Heart right ventricle (tissue), 16 donors: Measurements from ENCODE around the gene CIBAR2. TPM values are rescaled to one million over a fixed set of nuclear protein-coding genes. Genes with fewer than 3 reads are reported as not detected.

Experiments
- ATAC-seq, 8 donors: fragments of 200-7000 bp; cut with Tn5 transposase; one replicate each; pipeline ENCODE4 v1.9.1; 2020; ENCODE audit warnings: mild to moderate bottlenecking in 8 of 8, moderate library complexity in 8 of 8, moderate number of reproducible peaks in 1 of 8
- DNase-seq, 2 donors: peaks; one replicate each; pipeline ENCODE4 v3.0.0-alpha.2; 2020
- H3K27ac ChIP-seq, 10 donors: fragments of 200-600 bp; sonication (generic) in 2 of 10; one replicate each; pipeline versions ENCODE4 v1.5.0 to v1.8.0; 2020 to 2022; ENCODE audit warnings: mild to moderate bottlenecking in 3 of 10
- H3K27me3 ChIP-seq, 7 donors: fragments of 200-600 bp; one replicate each; pipeline ENCODE4 v1.8.0; 2021 to 2022; ENCODE audit warnings: mild to moderate bottlenecking in 2 of 7
- H3K36me3 ChIP-seq, 9 donors: fragments of 200-600 bp; sonication (generic) in 1 of 9; one replicate each; pipeline versions ENCODE4 v1.5.0 to v1.8.0; 2020 to 2022; ENCODE audit warnings: mild to moderate bottlenecking in 2 of 9
- H3K4me1 ChIP-seq, 9 donors: fragments of 200-600 bp; sonication (generic) in 1 of 9; one replicate each; pipeline versions ENCODE4 v1.5.0 to v1.8.0; 2020 to 2022; ENCODE audit warnings: mild to moderate bottlenecking in 4 of 9
- H3K4me3 ChIP-seq, 10 donors: fragments of 200-600 bp; sonication (generic) in 2 of 10; one replicate each; pipeline versions ENCODE4 v1.5.0 to v1.8.0; 2020 to 2022; ENCODE audit warnings: mild to moderate bottlenecking in 7 of 10, moderate library complexity in 2 of 10
- H3K9me3 ChIP-seq, 11 donors: fragments of 200-600 bp in 10 of 11; sonication (generic) in 2 of 11; one replicate each; pipeline versions ENCODE4 v1.5.0 to v1.8.0; 2013 to 2022; ENCODE audit warnings: mild to moderate bottlenecking in 2 of 11, control low read depth in 1 of 11, moderate library complexity in 1 of 11
- CTCF ChIP-seq, 9 donors: fragments of 200-600 bp; sonication (generic) in 2 of 9; IDR thresholded peaks; one replicate each; pipeline versions ENCODE4 v1.5.0 to v1.8.0; 2021 to 2022; ENCODE audit warnings: antibody characterized with exemption in 9 of 9, mild to moderate bottlenecking in 5 of 9, moderate library complexity in 1 of 9
- WGBS, 2 donors: extraction: QIAGEN DNeasy Blood & Tissue Kit; methylation state at CpG; one replicate each; pipeline ENCODE4 v1.1.7; 2013; ENCODE audit warnings: inconsistent platforms in 1 of 2; 5-methylcytosine and 5-hydroxymethylcytosine counted together
- intact Hi-C, 10 donors: fragments of 100-400 bp; cut with DNase I; formaldehyde crosslinking; loops; one replicate each; pipeline versions ENCODE4 v1.11.1 to v1.14.2; 2022
- polyA plus RNA-seq, 2 donors: library from polyadenylated mRNA; stranded (reverse); fragments of 200-250 nt; gene quantifications; one replicate each; pipeline ENCODE4 v1.2.3, GENCODE V29; 2013
- total RNA-seq, 10 donors: library from RNA; stranded (reverse); fragmentation: NEBNext Ultra II Directional in 3 of 10; extraction: Animal tissue kit (Norgen Biotek cat#: 25700) in 3 of 10; gene quantifications; one replicate each; pipeline versions ENCODE4 v1.2.1 to v1.2.4, GENCODE V29; 2021 to 2023
- donor health status: Arrhythmogenic right ventricular cardiomyopathy.
- donor health status: ischemic (EF 13 %, LVEDD 7.1; RV severe dilation, severe dysfunction).
- donor health status: healthy with polysubstance abuse.
- donor health status: DM: no; HTN: yes; CAD: no.
- donor health status: DM: no; HTN: no; CAD: no.
- donor health status: ischemic (EF 25% LVEDD 6.9; RV normal size, moderate dysfunction).
- donor health status: ischemic (EF 25% LVEDD 5.7; RV mildly dilated, moderate dysfunction).
- donor health status: healthy.
- donor health status: DM: yes; HTN: yes; CAD: no.
- donor health status: Ischemic cardiomyopathy.
- donor health status: ischemic (EF 35%, LVEDD 5.7; RV mildly dilated, moderate dysfunction).
- donor health status: nonischemic (EF 11% LVEDD 7.7; RV severe dilation, severe dysfunction).
- donor health status: DM: yes; HTN: yes; CAD: no.
- donor health status: PGD.
- donor health status: ischemic (EF 29% LVEDD 5.4; RV normal size, mild dysfunction).
- donor health status: nonischemic (EF 23%, LVEDD 6.1; RV moderate dilation, normal function).

Gene CIBAR2
- total and polyA plus RNA-seq, 12 donors, result not detected

GRCh38 chr16:85079785-85080570, 32.3 kb downstream of the CIBAR2 start:
- Histone ChIP-seq H3K27me3 (no peaks in the 10 kb centered on the region), H3K27ac (no peak overlapping the region), H3K4me1 (peaks cover 0 to 10% (median 0%) of the 10 kb centered on the region in 9 donors), H3K9me3 (no peaks in the 10 kb centered on the region), H3K4me3 (no peak overlapping the region), H3K36me3 (peaks cover 0 to 67% (median 10%) of the 10 kb centered on the region in 9 donors)
- intact Hi-C loops, result loop anchor here in 6 of 10 donors (5.0 to 10.0 kb wide), 5 partner anchors 48 to 325 kb away; partner anchors contain the start of gene ZDHHC7 (in 2 of the 6)
- 88% methylated on average over 22 of the region's 22 CpGs for WGBS, 2 donors
- DNase-seq (no peak), ATAC-seq (no peak)
- no peak for TF ChIP-seq CTCF (IDR thresholded peaks at IDR 0.05)

- Histone ChIP-seq H3K27ac (no peak overlapping the region), H3K4me3 (no peak overlapping the region), H3K9me3 (no peaks in the 10 kb centered on the region), H3K4me1 (peaks cover 0 to 10% (median 0%) of the 10 kb centered on the region in 9 donors), H3K36me3 (peaks cover 0 to 77% (median 10%) of the 10 kb centered on the region in 9 donors), H3K27me3 (no peaks in the 10 kb centered on the region)
- intact Hi-C loops, result no loop called here
- no peak for TF ChIP-seq CTCF (IDR thresholded peaks at IDR 0.05)
- ATAC-seq (no peak), DNase-seq (no peak)
- 98% methylated on average over 10 of the region's 10 CpGs for WGBS, 2 donors
Observed at GRCh38 chr16:85078952-85079351, 33.3 kb downstream of the CIBAR2 start.

DNA sequence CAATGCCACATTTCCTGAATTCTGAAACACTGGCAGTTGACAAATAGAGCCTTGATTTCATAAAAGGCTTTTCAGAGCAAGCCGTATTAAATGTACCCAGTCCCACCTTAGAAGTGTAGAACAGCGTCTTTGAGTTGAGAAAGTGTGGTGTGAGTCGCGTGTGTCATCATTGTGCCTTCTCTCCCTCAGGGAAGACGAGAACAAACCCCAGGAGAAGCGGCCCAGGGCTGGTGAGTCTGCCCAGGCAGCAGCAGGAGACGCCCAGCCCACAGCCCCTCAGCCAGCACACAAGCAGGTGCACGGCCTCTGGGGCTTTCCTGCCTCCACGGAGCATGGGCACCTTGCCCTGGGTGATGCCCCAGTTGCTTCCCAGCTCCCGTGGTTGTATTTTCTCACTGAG, 34.0 kb downstream of the CIBAR2 start:
- no peak for TF ChIP-seq CTCF (IDR thresholded peaks at IDR 0.05)
- Histone ChIP-seq H3K36me3 (peaks cover 0 to 85% (median 10%) of the 10 kb centered on the region in 9 donors), H3K27ac (no peak overlapping the region), H3K4me3 (no peak overlapping the region), H3K27me3 (no peaks in the 10 kb centered on the region), H3K9me3 (no peaks in the 10 kb centered on the region), H3K4me1 (peaks cover 0 to 8% (median 0%) of the 10 kb centered on the region in 9 donors)
- no peak for DNase-seq
- no peak for ATAC-seq
- intact Hi-C loops, result no loop called here
- 93 to 94% methylated on average over 10 of the region's 10 CpGs for WGBS, 2 donors

DNA sequence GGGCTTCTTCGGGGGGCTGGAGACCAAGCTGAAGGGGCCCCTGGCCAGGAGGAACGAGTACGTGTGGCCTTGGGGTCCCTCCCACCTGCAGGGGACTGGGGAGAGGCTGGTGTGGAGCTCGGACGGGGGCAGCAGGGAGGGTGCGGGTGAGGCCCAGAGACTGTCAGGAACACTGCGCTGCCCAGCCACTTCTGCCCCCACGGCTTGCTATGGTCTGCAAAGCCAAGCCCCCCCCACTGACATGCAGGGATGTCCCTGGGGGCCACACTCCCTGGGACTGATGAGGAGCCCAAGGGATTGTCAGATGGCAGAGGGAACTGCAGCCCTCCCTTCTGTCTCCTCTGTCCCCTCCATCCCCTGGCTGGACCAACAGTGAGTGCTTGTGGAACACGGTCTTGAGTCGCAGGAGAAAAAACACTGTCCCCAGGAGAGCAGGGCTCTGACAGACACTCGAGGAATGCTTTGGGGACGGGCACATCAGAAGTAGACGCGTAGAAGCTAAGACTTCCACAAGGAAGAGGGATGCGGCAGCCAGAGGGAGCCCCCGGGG, 34.6 kb downstream of the CIBAR2 start:
- 94 to 96% methylated on average over 16 of the region's 16 CpGs for WGBS, 2 donors
- no peak for DNase-seq
- Histone ChIP-seq H3K27me3 (no peaks in the 10 kb centered on the region), H3K4me1 (peaks cover 0 to 8% (median 0%) of the 10 kb centered on the region in 9 donors), H3K9me3 (no peaks in the 10 kb centered on the region), H3K27ac (no peak overlapping the region), H3K4me3 (no peak overlapping the region), H3K36me3 (peaks cover 0 to 90% (median 10%) of the 10 kb centered on the region in 9 donors)
- TF ChIP-seq CTCF (IDR thresholded peaks at IDR 0.05), result no peak
- no peak for ATAC-seq
- intact Hi-C loops, result no loop called here
